ENCODE results near the gene FILIP1. TPM values are rescaled to one million over a fixed set of nuclear protein-coding genes. Genes with fewer than 3 reads are reported as not detected.

The FILIP1 gene
- total and polyA plus RNA-seq, 2 donors from 2014 or later: 0.80 to 4.6 TPM

GRCh38 chr6:75266716-75267291, 226.8 kb downstream of the FILIP1 start:
- no peak overlapping the region for H3K27ac ChIP-seq (ENCODE audit: low read depth in 2 of 2, low read length in 2 of 2)
- H3K36me3 ChIP-seq (ENCODE audit: control insufficient read depth in 2 of 3, insufficient read depth in 3 of 3, low read length in 3 of 3): peaks cover 0 to 6% (median under 1%) of the 10 kb centered on the region in 3 donors
- H3K9ac ChIP-seq (ENCODE audit: low read length in 3 of 3): no peak overlapping the region
- peak; percentile 61 for TF ChIP-seq CTCF (IDR thresholded peaks at IDR 0.05; ENCODE audit: borderline replicate concordance, extremely low read depth, insufficient read depth)
- intact Hi-C loops (cut with DNase I): no loop called here
- no peaks in the 10 kb centered on the region for H3K9me3 ChIP-seq (ENCODE audit: control insufficient read depth in 2 of 3, insufficient read depth in 1 of 3, low read length in 3 of 3)
- FAIRE-seq (peak; percentile 88), DNase-seq (peak in 2 of 5 donors; percentile 43 to 70)
- no peak overlapping the region for H3K4me3 ChIP-seq (ENCODE audit: low read length in 3 of 3)
- no peaks in the 10 kb centered on the region for H3K27me3 ChIP-seq (ENCODE audit: control insufficient read depth, insufficient read depth, low read length)
- peaks cover 0 to 8% (median 5%) of the 10 kb centered on the region in 3 donors for H3K4me1 ChIP-seq (ENCODE audit: control insufficient read depth in 2 of 3, insufficient read depth in 2 of 3, low read depth in 1 of 3, low read length in 3 of 3)

- H3K9ac ChIP-seq (ENCODE audit: low read length in 3 of 3): no peak overlapping the region
- intact Hi-C loops (cut with DNase I): no loop called here
These were observed 230.2 kb downstream of the FILIP1 start for GRCh38 chr6:75263401-75263750.

GRCh38 chr6:75262716-75263400, 230.7 kb downstream of the FILIP1 start:
- no peaks in the 10 kb centered on the region for H3K27me3 ChIP-seq (ENCODE audit: control insufficient read depth, insufficient read depth, low read length)
- FAIRE-seq: no peak
- DNase-seq: no peak
- H3K36me3 ChIP-seq (ENCODE audit: control insufficient read depth in 2 of 3, insufficient read depth in 3 of 3, low read length in 3 of 3): peaks cover 3 to 21% (median 9%) of the 10 kb centered on the region in 3 donors
- H3K4me3 ChIP-seq (ENCODE audit: low read length in 3 of 3): no peak overlapping the region
- no peak for TF ChIP-seq CTCF (IDR thresholded peaks at IDR 0.05; ENCODE audit: borderline replicate concordance, extremely low read depth, insufficient read depth)
- H3K9me3 ChIP-seq (ENCODE audit: control insufficient read depth in 2 of 3, insufficient read depth in 1 of 3, low read length in 3 of 3): no peaks in the 10 kb centered on the region
- H3K27ac ChIP-seq (ENCODE audit: low read depth in 2 of 2, low read length in 2 of 2): no peak overlapping the region
- H3K4me1 ChIP-seq (ENCODE audit: control insufficient read depth in 2 of 3, insufficient read depth in 2 of 3, low read depth in 1 of 3, low read length in 3 of 3): peaks cover 0 to 5% (median 4%) of the 10 kb centered on the region in 3 donors
- intact Hi-C loops (cut with DNase I): no loop called here
- no peak overlapping the region for H3K9ac ChIP-seq (ENCODE audit: low read length in 3 of 3)

More at GRCh38 chr6:75263401-75263750, 230.2 kb downstream of the FILIP1 start:
- H3K9me3 ChIP-seq (ENCODE audit: control insufficient read depth in 2 of 3, insufficient read depth in 1 of 3, low read length in 3 of 3): no peaks in the 10 kb centered on the region
- H3K27me3 ChIP-seq (ENCODE audit: control insufficient read depth, insufficient read depth, low read length): no peaks in the 10 kb centered on the region
- no peak overlapping the region for H3K27ac ChIP-seq (ENCODE audit: low read depth in 2 of 2, low read length in 2 of 2)
- no peak for TF ChIP-seq CTCF (IDR thresholded peaks at IDR 0.05; ENCODE audit: borderline replicate concordance, extremely low read depth, insufficient read depth)
- peaks cover 0 to 5% (median 5%) of the 10 kb centered on the region in 3 donors for H3K4me1 ChIP-seq (ENCODE audit: control insufficient read depth in 2 of 3, insufficient read depth in 2 of 3, low read depth in 1 of 3, low read length in 3 of 3)
- peaks cover 3 to 18% (median 9%) of the 10 kb centered on the region in 3 donors for H3K36me3 ChIP-seq (ENCODE audit: control insufficient read depth in 2 of 3, insufficient read depth in 3 of 3, low read length in 3 of 3)
- H3K4me3 ChIP-seq (ENCODE audit: low read length in 3 of 3): no peak overlapping the region
- DNase-seq (peak in 1 of 5 donors; percentile 33), FAIRE-seq (no peak)

Data from kidney (tissue), 14 donors.